Ovary (tissue), 3 donors: ENCODE data around the gene MCTP1.

Experiments used
- CTCF ChIP-seq, 3 donors: fragments of 450-650 bp in 2 of 3; fragments of 200-600 bp in 1 of 3; IDR thresholded peaks; one replicate each; pipeline versions ENCODE4 v1.5.1 to v1.8.0; 2016 to 2022; ENCODE audit warnings: antibody characterized with exemption in 3 of 3, mild to moderate bottlenecking in 1 of 3
- EP300 ChIP-seq: sonication (generic); formaldehyde crosslinking; IDR thresholded peaks from one replicate; pipeline ENCODE4 v1.6.1; 2017; ENCODE audit warnings: antibody characterized with exemption
- POLR2A ChIP-seq: fragments of 450-650 bp; IDR thresholded peaks from one replicate; pipeline ENCODE4 v1.6.1; 2017; ENCODE audit warnings: antibody characterized with exemption, mild to moderate bottlenecking, moderate library complexity
- donor health status: DM: no; HTN: no; CAD: no.

- no peak for TF ChIP-seq CTCF (IDR thresholded peaks at IDR 0.05)
- TF ChIP-seq EP300: no peak
- TF ChIP-seq POLR2A: no peak
Observed at GRCh38 chr5:95020345-95020744, 264.5 kb downstream of the MCTP1 start.
